HG03469 (cell line): ENCODE data around the gene UAP1L1.

Source experiments
- ATAC-seq: cut with Tn5 transposase; IDR thresholded peaks from one replicate; pipeline ENCODE4 v1.9.1; 2021; ENCODE audit warnings: mild to moderate bottlenecking, moderate library complexity, moderate number of reproducible peaks; ENCODE audit not compliant: unreplicated experiment

Gene UAP1L1

GRCh38 chr9:137040568-137040967, 36.7 kb upstream of the UAP1L1 start:
- ATAC-seq, result no peak

- ATAC-seq, result no peak
Observed at GRCh38 chr9:137041124-137041523, 36.2 kb upstream of the UAP1L1 start.

DNA sequence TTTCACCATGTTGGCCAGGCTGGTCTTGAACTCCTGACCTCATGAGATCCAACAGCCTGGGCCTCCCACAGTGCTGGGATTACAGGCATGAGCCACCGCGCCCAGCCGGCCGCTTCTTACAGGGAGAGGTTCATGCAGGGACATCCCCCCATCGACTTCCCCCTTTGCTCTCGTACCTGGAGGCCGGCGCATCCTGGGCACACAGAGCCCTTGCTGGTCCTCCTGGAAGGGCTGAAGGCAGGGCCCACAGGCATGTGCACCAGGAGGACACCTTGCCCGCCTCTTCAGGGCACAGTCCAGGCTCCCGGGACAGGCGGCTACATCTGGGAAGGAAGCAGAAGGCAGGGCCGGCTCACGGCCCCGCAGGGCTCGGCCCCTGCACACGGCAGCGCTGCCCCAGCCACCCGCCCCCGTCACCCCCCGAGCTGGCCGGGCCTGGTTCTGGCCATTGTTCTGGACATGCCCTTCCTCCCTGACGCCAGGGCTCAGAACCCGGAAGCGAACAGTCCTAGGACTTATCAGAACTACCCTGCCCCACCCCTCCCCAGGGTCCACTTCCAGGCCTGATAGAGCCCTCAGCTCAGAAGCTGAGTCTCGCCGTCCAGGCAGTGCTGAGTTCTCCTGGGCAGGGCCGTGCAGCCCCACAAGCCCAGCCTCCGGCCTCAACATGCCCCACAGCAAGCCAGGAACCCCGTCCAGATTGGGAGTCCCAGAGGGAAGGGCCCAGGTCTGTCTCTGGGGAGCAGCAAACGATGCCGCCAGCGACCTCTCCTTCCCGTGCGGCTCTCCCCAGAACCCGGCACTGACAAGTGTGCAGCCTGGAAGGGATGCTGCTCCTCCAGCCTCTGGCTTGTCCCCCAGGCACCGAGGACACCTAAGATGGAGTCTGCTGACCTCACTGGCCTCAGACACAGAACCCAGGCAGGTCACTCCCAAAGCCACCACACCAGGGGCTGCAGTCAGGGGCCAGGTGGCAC, 34.3 kb upstream of the UAP1L1 start:
- ATAC-seq, result no peak

DNA sequence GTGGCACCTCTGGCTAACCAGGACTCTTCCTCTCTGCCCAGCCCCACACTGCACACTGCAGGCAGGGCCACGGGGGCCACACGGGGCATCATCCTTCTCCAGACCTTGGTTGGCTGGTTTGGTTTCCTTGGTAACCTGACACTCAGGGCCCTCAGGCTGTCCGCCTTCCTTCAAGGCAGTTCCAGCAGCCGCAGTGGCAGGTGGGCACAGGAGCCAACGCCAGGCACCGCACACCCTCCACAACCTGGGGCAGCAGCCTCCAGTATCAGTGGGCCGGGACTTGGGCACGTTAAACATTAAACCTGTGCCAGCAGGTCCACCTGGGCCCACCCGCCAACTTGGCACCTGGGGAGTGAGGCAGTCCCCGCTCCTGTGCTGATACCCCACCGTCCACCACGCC, 33.3 kb upstream of the UAP1L1 start:
- no peak for ATAC-seq

DNA sequence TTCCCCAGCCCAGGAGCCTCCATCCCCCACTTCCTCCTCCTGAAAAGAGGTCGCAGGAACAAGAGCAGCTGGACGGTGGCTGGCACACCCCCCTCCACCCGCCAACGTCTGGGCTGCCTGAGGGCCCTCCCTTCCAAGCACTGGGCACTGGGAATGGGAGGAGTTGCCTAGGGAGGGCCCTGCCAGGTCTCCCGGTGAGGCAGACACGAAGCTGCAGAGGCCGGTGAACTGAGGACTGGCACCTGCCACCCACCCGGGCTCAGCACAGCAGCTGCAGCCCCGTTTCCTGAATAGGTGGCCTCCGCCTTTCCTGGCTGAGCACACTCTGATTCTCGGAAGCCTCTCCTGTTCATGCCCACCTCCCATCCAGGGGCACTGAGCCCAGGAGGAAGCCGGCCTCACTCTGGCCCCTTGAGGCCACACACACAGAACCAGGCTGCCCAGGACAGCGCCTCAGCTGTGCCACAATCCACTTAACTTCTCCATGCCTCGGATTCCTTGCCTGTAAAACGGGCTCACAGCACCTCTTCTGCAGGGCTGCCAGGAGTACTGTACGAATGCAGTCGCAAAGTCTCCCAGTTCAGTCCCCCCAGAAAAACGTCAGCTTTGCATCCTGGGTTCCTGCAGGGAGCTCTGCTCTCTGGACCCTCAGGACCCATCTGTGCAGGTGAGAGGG, 32.7 kb upstream of the UAP1L1 start:
- ATAC-seq, result no peak

- ATAC-seq, result no peak
Observed at GRCh38 chr9:137045294-137046087, 31.8 kb upstream of the UAP1L1 start.

- ATAC-seq, result no peak
Observed at GRCh38 chr9:137046088-137046787, 31.1 kb upstream of the UAP1L1 start, which contains the start of gene NPDC1. Gene NPDC1, minus strand, starts transcription at chr9:137046177. Its CDS starts 188 bp downstream, at chr9:137045989.

DNA sequence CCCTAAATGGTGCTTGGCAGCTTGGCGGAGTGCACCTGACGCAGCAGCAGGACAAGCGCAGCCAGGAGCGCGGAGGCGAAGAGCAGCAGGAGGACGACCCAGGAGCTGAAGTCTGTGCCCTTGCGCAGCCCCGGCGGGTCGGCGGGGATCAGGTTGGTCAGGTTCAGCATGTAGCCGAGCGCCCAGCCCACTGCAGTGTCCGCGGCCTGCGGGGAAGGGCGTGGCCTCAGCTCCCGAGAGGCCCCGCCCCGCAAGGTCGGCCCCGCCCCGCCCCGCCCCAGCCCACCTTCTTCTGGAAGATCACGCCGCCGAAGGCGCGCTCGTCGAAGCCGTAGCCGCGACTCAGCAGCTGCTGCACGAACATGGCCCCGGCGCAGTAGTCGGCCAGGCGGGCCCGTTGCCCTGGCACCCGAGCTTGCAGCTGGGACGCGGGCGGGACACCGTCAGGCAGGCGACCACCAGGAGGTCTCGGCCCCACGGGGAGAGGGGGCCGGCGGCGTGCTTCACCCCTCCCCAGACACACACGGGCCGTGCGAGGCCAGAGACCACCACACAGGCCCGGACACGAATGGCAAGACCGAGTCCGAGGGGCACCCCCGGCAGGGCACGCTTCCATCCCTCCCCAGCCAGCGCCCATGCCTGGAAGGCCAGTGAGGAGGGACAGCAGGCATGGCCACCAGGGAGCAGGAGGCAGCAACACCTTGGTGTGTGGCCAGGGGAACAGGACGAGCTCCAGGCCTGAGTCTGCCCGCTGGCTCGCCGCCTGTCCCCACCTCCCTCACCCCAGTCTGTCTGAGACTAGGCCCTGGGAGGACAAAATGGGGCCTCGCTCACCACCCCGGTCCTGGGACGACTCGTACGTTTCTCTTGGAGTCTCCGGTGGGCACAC, 28.4 kb upstream of the UAP1L1 start:
- ATAC-seq, result no peak

DNA sequence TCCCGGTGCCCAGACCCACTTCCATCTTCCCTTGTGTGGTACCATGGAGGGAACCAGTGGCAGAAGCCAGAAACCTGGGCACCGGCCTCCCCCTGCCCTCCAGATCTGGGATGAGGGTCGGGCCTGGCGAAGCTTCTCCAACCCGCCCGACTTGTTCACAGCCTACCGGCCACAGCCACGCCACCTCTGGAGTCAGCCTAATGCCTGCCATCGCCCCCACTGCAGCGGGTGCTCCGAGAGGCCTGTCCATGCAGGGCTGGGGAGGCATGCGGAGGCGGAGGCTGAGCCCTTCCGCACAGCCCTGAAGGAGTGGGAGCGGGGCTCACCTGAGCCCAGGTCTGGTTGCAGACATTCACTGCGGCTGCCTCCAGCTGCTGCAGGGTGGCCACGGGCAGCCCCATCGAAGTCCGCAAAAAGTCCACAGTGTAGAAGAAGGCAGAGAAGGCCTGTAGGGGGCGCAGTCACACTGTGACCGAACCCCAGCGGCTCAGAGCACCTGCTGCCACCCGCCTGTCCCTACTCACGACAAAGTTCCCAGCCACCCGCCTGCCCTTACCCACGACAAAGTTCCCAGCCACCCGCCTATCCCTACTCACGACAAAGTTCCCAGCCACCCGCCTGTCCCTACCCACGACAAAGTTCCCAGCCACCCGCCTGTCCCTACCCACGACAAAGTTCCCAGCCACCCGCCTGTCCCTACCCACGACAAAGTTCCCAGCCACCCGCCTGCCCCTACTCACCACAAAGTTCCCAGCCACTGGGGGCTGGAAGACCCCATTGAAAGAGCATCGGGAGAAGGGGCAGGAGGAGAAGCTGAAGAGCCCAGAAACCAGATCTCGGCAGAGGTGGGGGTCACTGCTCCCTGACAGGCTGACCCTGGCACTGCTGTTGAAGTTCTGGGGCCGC, 27.5 kb upstream of the UAP1L1 start:
- no peak for ATAC-seq

- ATAC-seq, result no peak
Observed at GRCh38 chr9:137050570-137050969, 26.7 kb upstream of the UAP1L1 start.

GRCh38 chr9:137051145-137051724, 26.1 kb upstream of the UAP1L1 start:
- no peak for ATAC-seq

DNA sequence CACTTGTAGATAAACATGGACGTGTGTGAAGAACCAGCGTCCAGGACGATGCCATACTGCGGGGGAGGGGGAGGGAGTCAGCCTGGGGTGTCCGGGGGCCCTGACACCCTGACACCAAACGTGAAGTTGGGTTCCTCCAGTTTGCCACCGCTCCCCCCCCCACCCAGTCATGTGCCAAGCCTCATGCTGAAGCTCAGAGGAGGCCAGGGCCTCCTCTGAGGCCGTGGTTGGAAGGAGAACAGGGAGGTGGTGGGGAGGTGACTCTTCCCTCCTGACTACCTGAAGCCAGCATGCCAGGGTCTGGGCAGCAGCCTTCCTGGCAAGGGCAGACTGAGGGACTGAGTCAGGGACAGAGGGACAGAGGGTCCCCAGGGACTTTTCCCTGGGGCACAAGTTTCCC, 25.0 kb upstream of the UAP1L1 start:
- no peak for ATAC-seq

DNA sequence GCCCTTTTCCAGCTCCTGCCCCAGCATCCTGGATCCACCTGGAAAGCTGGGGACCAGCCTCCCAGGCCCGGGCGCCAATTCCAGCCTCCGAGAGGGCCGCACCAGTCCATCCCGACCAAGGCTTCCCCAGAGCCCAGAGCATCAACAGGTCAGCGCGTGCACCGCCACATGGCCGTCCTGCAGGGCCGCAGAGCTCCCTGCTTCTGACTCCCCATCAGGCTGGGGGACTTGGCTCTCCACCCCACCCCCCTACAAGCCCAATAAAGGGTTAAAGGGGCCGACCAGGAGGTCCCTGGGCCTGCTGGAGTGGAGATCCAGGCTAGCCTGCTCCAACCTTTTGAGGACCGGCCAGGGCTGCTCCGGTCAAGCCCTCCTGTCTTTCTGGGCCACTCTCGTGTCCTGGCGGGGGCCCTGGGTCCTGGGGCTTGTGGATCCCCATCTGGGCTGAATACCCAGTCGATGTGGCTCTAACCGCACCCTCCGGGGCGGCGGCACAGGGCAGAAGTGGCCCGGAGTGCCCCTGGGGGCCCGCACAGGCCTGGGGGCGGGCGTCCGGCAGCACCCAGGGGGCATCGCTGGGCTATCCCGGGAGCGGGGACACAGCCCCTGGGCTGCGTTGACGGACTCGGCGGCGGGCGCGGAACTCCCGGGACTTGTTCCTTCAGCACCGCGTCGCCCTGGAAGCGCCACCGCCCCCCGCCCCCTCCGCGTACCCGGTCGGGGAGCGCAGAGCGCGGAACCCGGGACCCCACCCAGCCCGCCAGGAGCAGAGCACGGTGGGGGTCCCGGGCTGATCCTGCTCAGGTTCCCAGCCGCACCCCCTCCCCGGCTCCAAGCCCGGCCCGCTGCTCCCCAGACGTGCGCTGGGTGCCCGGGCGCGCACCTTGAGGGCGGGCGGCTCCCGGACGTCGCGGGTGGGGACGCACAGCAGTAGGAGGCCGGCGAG, 24.0 kb upstream of the UAP1L1 start:
- no peak for ATAC-seq

DNA sequence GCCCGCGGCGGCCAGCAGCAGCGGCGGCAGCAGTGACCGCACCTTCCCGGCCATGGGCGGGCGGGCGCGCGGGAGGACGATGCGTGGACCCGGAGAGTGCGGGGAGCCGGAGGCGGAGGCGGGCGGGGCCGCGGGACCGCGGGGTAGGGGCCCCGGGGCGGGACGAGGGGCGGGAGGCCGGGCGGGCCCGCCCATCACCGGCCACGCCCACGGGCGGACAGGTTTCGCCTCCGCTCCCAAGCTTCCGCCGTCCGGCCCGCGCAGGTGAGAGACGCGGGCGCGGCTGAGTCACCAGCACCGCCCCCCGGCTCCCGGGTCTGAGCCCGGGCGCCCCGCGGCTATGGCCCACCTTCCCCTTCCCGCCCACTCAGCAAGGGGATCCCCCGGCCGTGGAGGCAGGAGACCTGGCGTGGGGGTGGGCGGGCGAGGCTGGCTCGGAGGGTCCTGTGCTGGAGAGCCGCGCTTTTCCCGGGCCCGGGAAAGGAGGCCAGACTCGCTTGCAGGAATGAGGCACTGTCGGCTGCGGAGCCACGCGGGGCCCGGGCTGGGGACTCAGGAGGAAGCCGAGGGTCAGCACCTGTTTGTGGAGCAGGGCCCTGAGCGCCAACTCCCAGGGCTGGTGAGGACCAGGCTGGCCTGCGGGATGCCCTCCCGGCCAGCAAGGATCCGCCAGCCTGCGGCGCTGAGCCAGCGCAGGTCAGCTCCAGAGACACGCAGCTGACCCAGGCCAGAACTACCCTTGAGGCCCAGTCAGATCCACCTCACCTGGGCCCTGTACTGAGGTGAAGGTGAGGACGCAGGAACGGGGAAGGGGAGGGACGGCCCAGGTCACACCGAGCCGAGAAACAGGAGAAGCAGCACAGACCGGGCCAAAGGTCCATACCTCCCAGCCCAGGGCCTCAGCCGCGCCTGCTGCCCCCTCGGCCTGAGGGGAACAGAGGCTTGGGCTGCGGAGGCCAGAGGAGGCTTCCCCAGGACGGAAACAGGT, 23.1 kb upstream of the UAP1L1 start, which contains the start of gene ENTPD2:
ENTPD2 (minus strand) TSS at position 118 of the 988 bp plus-strand sequence; CDS start at position 54, 64 bp downstream.
- ATAC-seq, result no peak

DNA sequence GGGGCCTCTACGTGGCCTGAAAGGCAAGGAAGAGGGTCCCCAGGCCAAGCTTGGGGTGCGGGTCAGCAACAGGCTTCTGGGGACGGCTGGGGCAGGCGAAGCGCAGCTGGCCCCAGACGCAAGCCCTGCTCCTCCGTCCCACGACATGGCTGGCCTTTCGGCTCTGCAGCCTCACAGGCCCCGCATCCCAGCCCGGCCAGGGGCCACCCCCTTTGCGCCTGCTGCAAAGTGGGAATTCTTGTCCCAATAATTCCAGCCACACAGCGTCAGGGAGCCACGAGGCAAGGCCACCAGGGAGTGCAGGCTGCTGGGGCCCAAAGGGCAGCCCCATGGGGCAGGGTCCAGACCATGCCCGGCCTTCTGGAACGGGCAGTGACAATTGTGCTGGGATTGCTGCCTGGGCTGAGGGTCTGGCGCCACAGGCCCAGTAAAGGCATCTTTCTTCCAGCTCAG, 22.4 kb upstream of the UAP1L1 start:
- no peak for ATAC-seq
